Measurements from ENCODE around the gene KCTD20.
"Not testable (repeated sequence)": the region's sequence is repeated elsewhere in the genome, so short reads cannot be mapped to it uniquely, and the experiment has no call there.

KCTD20 gene

GRCh38 chr6:36442671-36443470, at the start of gene KCTD20, which contains the start of gene PXT1:
Gene KCTD20 (plus strand): TSS chr6:36443000. CDS start chr6:36470098, 27,098 bp downstream.
Gene PXT1 (minus strand): TSS chr6:36442854. CDS start chr6:36426082, 16,772 bp downstream.
- DNase-seq, result peak; percentile 83 to 97 (median 86)
- intact Hi-C loops (cut with DNase I), result loop anchor here (1.0 to 5.0 kb wide), 4 partner anchors 20 to 246 kb away; partner anchors contain the start of genes BRPF3, SRSF3 and STK38

- intact Hi-C loops (cut with DNase I), result no loop called here
Observed at GRCh38 chr6:36399970-36400369, 42.8 kb upstream of the KCTD20 start.

GRCh38 chr6:36402481-36402880, 40.3 kb upstream of the KCTD20 start:
- DNase-seq, result no peak
- intact Hi-C loops (cut with DNase I), result no loop called here

More at GRCh38 chr6:36399970-36400369, 42.8 kb upstream of the KCTD20 start:
- DNase-seq, result no peak

DNA sequence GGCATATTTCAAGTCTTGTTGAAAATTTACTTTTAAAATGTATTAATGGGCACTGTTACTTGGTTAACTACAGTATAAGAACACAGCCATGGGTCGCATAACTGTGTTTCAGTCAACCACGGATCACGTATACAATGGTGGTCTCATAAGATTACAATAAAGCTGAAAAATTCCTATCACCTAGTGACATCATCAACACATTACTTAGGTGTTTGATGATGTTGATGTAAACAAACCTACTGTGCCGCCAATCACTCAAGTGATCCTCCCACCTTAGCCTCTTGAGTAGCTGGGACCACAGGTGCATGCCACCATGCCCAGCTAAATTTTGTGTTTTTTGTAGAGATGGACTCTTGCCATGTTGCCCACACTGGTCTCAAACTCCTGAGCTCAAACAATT, 38.6 kb upstream of the KCTD20 start:
- DNase-seq, result no peak
- intact Hi-C loops (cut with DNase I), result no loop called here

- DNase-seq; intact Hi-C loops (cut with DNase I): not testable (repeated sequence)
Observed at GRCh38 chr6:36409718-36410117, 33.1 kb upstream of the KCTD20 start.

DNA sequence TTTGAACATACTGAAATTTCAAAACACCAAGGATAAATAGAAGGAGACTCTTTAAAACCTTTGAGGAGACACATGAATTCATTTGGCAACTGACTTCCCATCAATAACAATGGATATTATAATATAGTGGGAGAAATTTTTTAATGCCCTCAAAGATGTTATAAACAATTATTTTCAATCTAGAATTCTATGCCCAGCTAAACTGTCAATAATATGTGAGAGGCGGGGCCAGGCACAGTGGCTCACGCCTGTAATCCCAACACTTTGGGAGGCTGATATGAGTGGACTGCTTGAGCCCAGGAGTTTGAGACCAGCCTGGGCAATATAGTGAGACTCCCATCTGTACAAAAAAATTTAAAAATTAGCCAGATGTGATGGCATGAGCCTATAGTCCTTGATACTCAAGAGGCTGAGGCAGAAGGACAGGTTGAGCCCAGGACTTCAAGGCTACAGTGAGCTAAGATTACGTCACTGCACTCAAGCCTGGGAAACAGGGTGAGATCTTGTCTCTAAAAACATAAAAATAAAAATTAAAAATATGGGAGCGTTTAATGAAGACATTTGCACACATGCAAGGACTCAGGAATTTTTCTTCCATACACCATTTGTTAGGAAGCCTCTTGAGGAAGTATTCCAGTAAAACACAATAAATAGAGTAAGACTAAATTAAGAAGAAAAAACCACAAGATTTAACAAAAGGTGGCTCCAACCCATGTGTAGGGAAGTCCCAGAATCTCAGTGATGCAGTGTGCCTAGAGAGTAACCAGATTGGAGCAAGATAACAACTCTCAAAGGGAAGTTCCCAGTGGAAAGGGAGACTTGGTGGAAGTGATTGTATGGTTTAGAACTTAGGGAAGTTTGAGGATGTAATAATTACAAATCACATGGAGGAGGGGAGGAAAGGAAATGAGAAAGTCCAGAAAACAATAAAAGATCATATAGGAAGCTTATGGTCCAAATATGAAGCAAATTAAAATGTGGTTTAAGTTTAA, 29.0 kb upstream of the KCTD20 start:
- DNase-seq, result no peak
- intact Hi-C loops (cut with DNase I), result no loop called here

DNA sequence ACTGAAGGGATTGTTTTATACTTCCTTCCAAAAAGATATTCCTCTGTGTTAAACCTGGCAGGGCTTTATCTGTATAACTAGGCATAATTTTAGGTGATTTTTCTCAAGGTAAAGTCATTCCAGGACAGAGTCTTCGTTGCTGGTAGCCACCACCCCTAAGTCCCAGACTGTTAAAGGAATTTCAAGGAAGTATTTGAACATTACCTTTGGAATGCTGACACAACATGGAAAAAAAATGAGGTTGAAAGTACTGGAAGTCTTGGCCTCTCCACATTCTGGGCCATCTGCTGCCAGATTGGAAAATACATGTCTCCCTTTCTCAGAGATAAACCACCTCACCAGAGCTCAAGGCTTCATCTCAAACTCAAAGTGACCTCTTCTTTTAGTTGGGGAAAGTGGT, 28.3 kb upstream of the KCTD20 start:
- intact Hi-C loops (cut with DNase I), result no loop called here
- no peak for DNase-seq

DNA sequence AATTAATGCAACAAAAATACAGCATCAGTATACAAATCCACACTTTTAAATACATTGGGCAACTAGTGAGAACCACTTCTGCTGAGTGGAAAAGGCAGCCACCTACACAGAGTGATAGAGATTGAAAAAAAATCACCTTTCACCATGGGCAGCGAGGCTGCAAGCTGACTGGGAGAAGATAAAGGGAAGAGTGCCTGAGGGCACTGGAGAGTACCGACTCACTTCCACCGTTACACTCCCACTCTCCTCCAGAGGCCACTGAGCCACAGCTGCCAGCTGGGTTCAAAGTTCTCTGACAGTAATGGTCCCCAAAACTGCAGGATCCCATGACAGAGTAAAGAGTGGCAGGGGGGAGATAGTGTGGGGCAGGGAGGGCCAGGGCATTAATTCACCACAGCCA, 24.2 kb upstream of the KCTD20 start:
- no peak for DNase-seq
- intact Hi-C loops (cut with DNase I), result no loop called here

GRCh38 chr6:36419310-36419709, 23.5 kb upstream of the KCTD20 start:
- intact Hi-C loops (cut with DNase I), result no loop called here
- DNase-seq, result no peak

- DNase-seq, result no peak
- intact Hi-C loops (cut with DNase I), result loop anchor here (1.0 to 10.0 kb wide), 4 partner anchors 21 to 262 kb away; partner anchors contain the start of genes SRSF3 and STK38
Observed at GRCh38 chr6:36422714-36423100, 20.1 kb upstream of the KCTD20 start.

DNA sequence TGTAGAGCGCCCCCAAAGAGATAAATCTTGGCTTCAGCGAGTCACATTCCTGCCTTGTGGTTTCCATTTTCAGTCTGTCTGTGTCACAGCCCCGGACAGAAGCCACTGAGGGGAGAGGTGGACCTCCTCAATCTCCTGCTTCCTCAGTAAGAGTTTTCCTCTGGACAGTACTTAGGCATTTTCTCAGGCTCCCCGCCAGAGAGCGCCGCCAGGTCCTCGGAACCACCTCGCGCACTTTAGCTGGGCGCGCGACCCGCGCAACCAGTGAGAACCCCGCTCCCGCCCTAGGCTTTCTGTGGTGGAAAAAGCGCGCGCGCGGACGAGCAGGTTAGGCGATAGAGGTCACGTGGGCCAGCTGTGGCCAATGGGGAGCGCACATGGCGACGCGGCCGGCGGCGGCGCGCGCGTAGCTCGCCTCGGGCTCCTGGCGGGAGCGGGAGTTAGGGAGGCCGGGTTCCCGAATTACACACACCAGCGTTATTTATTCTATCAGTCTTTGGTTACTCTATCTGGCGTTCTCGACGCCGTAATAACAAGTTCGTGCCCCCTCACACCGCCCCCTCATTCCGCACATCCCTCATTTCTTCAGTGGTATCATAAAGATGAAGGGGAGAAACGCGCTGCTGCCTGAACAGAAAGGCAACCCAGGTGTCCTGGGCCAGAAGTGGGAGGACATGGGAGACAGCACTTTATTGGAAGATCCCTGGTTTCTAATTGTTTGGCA, 19.5 kb upstream of the KCTD20 start:
- peak; percentile 94 to 99 (median 98) for DNase-seq
- intact Hi-C loops (cut with DNase I), result loop anchor here (1.0 to 10.0 kb wide), 4 partner anchors 20 to 262 kb away; partner anchors contain the start of genes SRSF3 and STK38

DNA sequence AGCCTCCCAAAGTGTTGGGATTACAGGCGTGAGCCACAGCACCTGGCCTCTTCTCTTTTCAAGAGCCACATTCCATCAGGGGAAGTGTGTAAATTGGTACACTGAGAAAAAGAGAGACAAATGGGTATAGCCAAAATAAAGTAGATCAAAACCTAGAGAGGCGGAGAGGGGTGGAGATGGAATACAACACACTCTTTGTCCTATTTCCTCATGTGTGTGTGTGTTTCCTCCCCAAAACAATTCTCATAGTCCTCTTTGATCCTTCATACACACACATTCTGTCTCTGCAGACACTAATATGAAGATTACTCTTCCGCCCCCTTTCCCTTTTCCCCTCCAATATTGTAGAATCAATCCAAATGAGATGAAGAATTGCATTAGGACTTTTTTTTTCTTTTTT, 16.2 kb upstream of the KCTD20 start:
- intact Hi-C loops (cut with DNase I), result loop anchor here (10.0 kb wide), 1 partner anchor 258 kb away; no protein-coding TSS in a partner anchor
- no peak for DNase-seq

GRCh38 chr6:36428911-36429310, 13.9 kb upstream of the KCTD20 start:
- no peak for DNase-seq
- intact Hi-C loops (cut with DNase I), result loop anchor here (10.0 kb wide), 1 partner anchor 256 kb away; no protein-coding TSS in a partner anchor

GRCh38 chr6:36430351-36430750, 12.4 kb upstream of the KCTD20 start:
- intact Hi-C loops (cut with DNase I), result loop anchor here (10.0 kb wide), 1 partner anchor 76 kb away; no protein-coding TSS in a partner anchor
- DNase-seq, result no peak

- intact Hi-C loops (cut with DNase I), result loop anchor here (10.0 kb wide), 1 partner anchor 76 kb away; no protein-coding TSS in a partner anchor
- no peak for DNase-seq
Observed at GRCh38 chr6:36431197-36431596, 11.6 kb upstream of the KCTD20 start.

GRCh38 chr6:36432151-36432671, 10.6 kb upstream of the KCTD20 start:
- intact Hi-C loops (cut with DNase I), result loop anchor here (10.0 kb wide), 1 partner anchor 77 kb away; no protein-coding TSS in a partner anchor
- no peak for DNase-seq

- intact Hi-C loops (cut with DNase I), result loop anchor here (10.0 kb wide), 1 partner anchor 82 kb away; no protein-coding TSS in a partner anchor
- no peak for DNase-seq
Observed at GRCh38 chr6:36436466-36436865, 6.3 kb upstream of the KCTD20 start.

DNA sequence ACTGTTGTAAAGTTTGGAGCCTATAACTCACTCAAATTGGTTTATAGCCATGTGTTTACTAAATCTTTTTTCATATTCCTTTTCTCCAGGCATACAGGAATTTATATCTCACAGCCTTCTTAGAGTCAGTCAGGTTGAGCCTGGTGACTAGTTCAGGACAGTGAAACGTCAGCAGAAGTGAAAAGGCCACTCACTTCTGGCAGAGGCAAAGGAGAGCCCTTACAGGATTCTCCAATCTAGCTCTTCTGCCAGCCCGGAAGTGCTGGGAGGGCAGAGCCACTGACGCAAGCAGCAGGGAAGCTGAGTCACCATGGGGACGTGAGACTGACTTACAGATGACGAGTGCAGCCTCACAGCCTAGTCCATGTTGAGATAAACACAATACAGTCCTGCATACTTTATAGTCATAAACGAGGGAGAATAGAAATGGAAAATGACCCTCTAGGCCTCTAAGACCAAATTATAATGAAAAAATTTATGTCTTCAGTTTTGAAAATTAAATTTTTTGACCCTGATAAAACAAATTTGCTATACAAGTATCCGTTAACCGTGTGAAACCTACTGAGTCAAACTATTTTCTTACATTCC, 1.4 kb upstream of the KCTD20 start:
- peak; percentile 70 to 98 (median 82) for DNase-seq
- intact Hi-C loops (cut with DNase I), result loop anchor here (5.0 kb wide), 3 partner anchors 106 to 244 kb away; partner anchors contain the start of genes BRPF3, SRSF3 and STK38
